ENCODE data around the gene KLHDC7B.

The KLHDC7B gene

DNA sequence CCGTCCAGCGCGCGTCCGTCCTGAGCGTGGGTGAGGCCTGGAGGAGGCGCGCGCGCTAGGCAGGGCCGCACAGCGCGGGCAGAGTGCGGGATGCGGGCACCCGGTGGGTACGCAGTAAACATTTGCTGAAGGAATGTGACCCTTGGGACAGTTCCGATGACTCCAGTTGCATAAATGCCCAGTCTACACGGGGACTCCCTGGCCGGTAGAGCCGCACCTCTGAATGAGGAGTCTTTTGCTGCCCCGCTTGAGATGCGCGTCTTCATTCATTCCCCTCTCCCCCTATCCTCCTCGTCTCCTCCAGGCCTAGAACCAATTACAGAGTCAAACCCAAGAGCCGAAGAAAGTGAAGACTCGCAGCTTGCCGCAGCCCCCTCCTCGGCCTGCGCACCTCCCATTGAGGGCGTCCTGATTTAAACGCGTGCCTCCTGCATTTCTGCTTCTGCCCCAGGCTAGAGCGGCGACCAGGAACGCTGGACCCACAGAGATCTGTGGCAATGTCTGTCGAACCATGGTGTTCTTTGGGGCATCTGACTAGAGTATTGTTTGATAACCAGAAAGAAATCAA, 37.7 kb downstream of the KLHDC7B start:
- FAIRE-seq, result no peak

DNA sequence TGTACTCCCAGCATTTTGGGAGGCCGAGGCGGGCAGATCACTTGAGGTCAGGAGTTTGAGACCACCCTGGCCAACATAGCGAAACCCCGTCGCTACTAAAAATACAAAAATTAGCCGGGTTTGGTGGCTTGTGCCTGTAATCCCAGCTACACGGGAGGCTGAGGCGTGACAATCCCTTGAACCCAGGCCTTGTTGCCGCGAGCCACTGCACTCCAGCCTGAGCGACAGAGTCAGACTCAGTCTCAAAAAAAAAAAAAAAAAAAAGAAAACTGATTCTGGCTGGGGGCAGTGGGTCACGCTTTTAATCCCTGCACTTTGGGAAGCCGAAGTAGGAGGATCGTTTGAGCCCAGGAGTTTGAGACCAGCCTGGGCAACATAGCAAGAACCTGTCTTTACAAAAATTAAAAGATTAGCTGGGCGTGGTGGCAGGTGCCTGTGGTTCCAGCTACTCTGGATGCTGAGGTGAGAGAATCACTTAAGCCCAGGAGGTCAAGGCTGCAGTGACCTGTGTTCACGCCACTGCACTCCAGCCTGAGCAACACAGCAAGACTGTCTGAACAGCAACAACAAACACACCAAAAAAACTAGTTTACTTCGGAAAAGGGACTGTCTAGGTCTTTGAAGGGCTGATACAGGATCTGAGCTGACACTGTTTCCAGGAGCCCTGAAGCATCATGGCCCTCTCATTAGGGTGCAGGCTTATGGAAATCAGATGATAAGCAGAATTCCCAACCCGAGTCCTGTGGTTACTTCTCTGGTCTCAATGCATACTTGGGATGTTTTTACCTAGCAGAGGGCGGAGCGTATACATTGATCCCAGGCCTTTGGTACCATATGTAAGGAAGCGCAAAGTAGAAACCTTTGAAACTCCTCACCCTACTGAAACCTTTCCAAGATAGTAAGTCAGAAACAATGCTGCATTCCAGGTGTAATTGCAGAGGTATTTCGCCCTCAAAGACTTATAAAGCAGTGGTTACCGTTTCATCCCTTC, 38.7 kb downstream of the KLHDC7B start:
- FAIRE-seq (no peak), DNase-seq (ENCODE audit: insufficient read length, low spot score) (no peak)

More for the DNA sequence above, 37.7 kb downstream of the KLHDC7B start:
- DNase-seq (ENCODE audit: insufficient read length, low spot score), result no peak

DNA sequence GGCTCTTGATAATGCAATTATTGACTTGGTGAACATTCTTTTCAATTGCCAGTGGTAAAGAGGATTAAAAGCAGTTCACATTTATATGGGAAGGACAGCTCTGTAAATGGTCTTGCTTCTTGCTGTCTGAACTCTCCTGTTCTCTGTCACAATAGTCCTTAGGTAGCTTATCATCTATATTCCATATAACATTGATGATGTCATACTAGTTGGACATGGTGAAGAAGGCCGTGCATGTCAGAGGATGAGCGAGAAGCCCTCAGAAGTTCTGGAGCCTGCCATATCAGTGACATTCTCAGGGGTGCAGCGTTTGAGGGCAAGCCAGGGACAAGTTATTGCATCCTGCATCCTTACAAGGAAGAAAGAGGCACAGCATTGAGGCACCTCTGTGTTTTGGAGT, 39.5 kb downstream of the KLHDC7B start:
- FAIRE-seq (no peak), DNase-seq (ENCODE audit: insufficient read length, low spot score) (no peak)

DNA sequence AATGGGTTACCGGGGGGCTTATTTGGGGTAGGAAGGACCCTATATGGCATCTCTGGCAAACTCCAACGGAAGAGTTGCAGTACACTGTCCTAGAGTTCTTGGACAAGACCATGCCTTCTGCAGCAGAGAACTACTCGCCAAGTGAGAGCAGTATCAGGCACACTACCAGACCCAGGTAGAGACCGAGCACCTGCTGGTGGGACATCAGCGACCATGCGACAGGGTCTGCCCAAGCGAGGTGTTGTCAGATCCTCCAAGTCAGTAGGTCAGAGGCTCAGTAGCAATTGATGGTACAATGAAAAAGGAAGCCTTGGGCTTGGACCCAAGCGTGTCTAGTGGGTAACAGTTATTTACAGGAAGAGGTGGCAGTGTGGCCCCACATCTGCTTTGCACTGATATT, 40.1 kb downstream of the KLHDC7B start:
- FAIRE-seq (no peak), DNase-seq (ENCODE audit: insufficient read length, low spot score) (no peak)

DNA sequence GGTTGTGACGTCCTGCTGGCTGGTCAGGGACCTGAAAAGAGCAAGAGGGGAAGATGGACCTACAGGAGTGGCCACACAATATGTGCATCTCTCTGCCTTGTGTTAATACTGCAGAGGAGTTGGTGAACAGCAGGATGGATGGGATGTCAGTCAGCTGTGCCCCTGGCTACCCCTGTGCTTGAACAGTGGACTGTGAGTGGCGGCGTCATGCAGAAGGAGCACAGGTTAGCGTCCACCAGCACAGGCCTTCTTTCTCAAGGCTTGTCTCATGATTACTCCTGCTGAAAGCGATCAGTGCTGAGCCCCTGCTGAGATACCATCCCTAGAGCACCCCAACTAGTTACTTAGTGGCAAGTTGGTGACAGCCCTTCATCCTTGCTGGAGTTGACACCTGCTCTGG, 40.7 kb downstream of the KLHDC7B start:
- FAIRE-seq (no peak), DNase-seq (ENCODE audit: insufficient read length, low spot score) (no peak)

DNA sequence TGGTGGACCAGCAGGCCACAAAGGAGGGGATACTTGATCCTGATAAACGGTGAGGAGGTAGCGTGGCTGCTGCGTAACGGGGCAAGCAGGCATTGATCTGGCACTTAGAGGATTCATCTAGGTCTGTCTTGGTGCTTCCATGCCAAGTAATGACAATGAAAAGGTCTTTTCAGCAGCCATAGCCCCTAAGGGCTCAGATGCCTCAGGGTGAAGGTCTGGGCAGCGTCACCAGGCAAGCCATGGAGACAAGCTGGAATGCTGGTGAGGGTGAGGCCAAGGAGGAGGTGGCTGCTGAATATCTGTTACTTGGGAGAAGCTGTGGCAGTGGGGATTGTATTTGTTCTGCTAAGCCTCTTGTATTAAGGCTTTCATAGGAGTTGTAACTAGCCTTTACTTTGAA, 41.7 kb downstream of the KLHDC7B start:
- DNase-seq (ENCODE audit: insufficient read length, low spot score) (no peak), FAIRE-seq (no peak)

DNA sequence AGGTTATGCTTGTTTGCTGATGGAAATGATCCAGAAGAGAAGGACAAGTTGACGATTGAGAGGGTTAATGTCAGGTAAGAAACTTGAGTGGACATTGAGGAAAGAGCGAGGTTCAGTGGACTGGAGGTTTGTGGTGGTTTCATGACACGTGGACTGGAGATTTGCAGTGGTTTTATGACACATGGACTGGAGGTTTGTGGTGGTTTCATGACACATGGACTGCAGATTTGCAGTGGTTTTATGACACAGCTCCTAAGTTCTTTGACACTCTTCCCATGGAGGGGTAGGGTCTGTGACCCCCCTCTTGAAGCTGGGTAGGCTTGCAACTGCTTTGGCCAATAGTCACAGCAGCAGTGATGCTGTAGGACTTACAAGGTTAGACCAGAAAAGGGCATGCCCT, 49.5 kb downstream of the KLHDC7B start:
- FAIRE-seq (no peak), DNase-seq (ENCODE audit: insufficient read length, low spot score) (no peak)

DNA sequence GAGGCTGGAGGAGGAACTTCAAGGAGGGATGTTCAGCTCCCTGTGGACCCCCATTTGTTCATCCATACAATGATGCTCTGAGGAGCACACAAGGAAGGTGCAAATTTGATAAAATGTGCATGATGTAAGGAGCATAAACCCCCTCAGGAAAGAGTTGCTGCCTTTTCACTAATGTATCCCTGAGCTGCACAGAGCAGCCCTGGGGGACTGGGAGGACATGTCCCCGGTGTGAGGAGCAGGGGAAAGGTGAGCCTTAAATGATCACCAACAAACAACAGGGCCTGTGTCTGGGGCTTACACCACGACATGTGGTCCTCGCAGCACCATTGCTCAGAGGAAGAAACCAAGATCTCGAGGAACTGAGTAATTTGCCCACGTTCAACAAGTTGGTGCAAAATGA, 51.4 kb downstream of the KLHDC7B start:
- no peak for DNase-seq (ENCODE audit: insufficient read length, low spot score)
- FAIRE-seq, result no peak

DNA sequence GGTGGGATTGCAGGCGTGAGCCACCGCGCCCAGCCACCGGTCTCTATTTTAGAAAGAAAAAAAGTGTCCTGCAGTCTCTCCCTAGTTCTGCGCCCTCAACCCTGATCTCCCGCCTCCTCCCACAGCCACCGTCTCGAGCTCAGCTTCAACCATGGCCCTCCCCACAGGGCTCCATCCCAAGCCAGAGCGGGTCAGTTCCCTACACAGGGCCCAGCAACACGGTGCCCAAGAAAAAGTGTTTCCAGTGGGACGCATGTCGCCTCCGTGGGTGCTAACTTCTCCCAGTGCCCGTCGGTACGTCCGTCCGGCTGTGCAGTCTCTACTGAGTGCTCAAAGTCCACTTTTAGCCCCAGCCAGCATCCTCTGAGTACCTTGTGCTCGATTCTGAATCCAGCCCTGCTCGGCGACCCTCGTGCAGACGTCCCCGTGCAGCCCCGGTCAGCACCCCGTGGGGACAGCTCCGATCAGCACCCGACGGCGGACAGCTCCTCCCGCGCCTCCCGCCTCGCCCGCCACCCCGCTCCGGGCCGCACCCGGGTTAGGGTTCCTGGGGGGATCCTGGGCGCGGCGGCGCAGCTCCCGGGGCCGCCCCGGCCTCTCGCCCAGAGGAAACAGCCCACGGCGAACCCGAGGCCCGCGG, 54.2 kb downstream of the KLHDC7B start:
- no peak for FAIRE-seq
- DNase-seq (ENCODE audit: insufficient read length, low spot score), result peak; percentile 67

DNA sequence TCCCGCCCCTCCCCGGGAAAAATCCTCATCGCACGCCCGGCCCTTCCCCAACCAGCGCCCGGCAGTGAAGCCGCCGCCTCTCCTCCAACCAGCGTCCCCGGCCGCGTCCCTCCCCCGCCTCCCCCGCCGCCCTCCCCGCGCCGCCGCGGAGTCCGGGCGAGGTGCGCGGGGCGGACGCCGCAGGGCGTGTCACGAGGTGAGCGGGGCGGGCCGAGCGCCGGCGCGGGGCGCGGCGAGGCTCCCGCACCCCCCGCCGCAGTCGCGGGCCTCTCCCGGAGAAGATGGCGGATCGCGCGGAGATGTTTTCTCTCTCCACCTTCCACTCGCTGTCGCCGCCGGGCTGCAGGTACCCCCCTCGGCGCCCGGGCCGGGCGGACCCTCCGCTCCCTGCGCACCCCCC, 54.8 kb downstream of the KLHDC7B start, which contains the start of gene MAPK8IP2:
MAPK8IP2 (plus strand) TSS at position 256 of the 400 bp plus-strand sequence; CDS start at position 282, 26 bp downstream.
- no peak for FAIRE-seq
- no peak for DNase-seq (ENCODE audit: insufficient read length, low spot score)
